ENCODE data around the gene RAP1GAP2.
"Not testable (repeated sequence)": the region's sequence is repeated elsewhere in the genome, so short reads cannot be mapped to it uniquely, and the experiment has no call there.

Gene RAP1GAP2

DNA sequence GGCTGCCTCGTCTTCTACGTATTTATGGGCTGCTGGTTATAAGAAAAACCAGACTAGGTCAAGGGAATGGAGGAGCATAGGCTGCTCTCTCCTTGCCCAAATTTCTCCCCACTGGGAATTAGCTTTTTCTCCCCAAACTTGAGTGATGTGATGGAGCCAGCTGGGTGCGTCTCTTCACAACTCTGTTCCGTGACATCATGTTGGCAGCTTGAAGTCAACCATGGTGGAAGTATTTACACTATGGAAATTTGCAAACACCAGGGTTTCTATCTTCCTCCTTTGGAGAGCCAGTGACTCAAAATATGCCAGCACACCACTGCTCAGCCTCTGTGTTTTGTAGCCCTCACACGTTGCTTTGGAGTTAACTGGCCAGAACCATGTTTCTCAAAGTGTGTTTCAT is 189.1 kb downstream of the RAP1GAP2 start:
- TF ChIP-seq, protein P1, sequence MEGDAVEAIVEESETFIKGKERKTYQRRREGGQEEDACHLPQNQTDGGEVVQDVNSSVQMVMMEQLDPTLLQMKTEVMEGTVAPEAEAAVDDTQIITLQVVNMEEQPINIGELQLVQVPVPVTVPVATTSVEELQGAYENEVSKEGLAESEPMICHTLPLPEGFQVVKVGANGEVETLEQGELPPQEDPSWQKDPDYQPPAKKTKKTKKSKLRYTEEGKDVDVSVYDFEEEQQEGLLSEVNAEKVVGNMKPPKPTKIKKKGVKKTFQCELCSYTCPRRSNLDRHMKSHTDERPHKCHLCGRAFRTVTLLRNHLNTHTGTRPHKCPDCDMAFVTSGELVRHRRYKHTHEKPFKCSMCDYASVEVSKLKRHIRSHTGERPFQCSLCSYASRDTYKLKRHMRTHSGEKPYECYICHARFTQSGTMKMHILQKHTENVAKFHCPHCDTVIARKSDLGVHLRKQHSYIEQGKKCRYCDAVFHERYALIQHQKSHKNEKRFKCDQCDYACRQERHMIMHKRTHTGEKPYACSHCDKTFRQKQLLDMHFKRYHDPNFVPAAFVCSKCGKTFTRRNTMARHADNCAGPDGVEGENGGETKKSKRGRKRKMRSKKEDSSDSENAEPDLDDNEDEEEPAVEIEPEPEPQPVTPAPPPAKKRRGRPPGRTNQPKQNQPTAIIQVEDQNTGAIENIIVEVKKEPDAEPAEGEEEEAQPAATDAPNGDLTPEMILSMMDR (IDR thresholded peaks at IDR 0.05; ENCODE audit: low read depth, low read length): no peak

GRCh38 chr17:2986925-2987324 is 190.7 kb downstream of the RAP1GAP2 start:
- no peak overlapping the region for H3K4me3 ChIP-seq (ENCODE audit: low read depth, low read length)
- TF ChIP-seq, protein P1 (IDR thresholded peaks at IDR 0.05; ENCODE audit: low read depth, low read length): no peak

More for the DNA sequence above, 189.1 kb downstream of the RAP1GAP2 start:
- no peak overlapping the region for H3K4me3 ChIP-seq (ENCODE audit: low read depth, low read length)

DNA sequence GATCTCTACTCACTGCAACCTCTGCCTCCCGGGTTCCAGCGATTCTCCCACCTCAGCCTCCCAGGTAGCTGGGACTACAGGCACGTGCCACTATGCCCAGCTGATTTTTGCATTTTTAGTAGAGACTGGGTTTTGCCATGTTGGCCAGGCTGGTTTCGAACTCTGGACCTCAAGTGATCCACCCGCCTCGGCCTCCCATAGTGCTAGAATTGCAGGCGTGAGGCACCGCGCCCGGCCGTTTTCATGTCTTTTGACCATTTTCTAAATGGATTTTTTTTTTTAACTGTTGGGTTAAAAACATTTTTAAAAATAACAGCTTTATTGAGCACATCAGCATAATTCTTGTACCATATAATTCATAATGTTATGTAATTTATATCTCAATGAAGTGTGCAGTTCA is 193.2 kb downstream of the RAP1GAP2 start:
- not testable (repeated sequence) for H3K4me3 ChIP-seq (ENCODE audit: low read depth, low read length)

DNA sequence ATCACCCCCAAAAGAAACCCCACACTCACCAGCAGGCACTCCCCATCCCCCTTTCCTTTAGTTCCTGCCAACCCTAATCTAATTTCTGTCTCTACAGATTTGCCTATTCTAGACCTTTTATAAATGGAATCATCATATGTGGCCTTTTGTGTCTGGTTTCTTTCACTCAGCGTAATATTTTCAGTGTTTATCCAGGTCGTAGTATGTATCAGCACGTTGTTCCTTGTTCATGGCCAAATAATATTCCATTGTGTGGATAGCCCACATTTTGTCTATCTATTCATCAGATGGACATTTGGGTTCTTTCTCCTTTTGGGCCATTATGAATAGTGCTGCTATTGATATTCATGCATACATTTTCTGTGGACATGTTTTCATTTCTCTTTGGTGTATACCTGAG is 193.6 kb downstream of the RAP1GAP2 start:
- TF ChIP-seq, protein P1 (IDR thresholded peaks at IDR 0.05; ENCODE audit: low read depth, low read length): no peak
- H3K4me3 ChIP-seq (ENCODE audit: low read depth, low read length): no peak overlapping the region

- H3K4me3 ChIP-seq (ENCODE audit: low read depth, low read length): no peak overlapping the region
- TF ChIP-seq, protein P1 (IDR thresholded peaks at IDR 0.05; ENCODE audit: low read depth, low read length): no peak
Measured at GRCh38 chr17:2990396-2990795, 194.2 kb downstream of the RAP1GAP2 start.

- not testable (repeated sequence) for H3K4me3 ChIP-seq (ENCODE audit: low read depth, low read length)
Measured at GRCh38 chr17:2991396-2992180, 195.3 kb downstream of the RAP1GAP2 start.

GRCh38 chr17:2994441-2994840 is 198.2 kb downstream of the RAP1GAP2 start:
- no peak overlapping the region for H3K4me3 ChIP-seq (ENCODE audit: low read depth, low read length)
- TF ChIP-seq, protein P1 (IDR thresholded peaks at IDR 0.05; ENCODE audit: low read depth, low read length): no peak

- TF ChIP-seq, protein P1 (IDR thresholded peaks at IDR 0.05; ENCODE audit: low read depth, low read length): no peak
- H3K4me3 ChIP-seq (ENCODE audit: low read depth, low read length): no peak overlapping the region
Measured at GRCh38 chr17:2995377-2995776, 199.1 kb downstream of the RAP1GAP2 start.
